Neuronal stem cell (in vitro differentiated cells): ENCODE results near the gene SNX5.
A peak's percentile ranks its signal among the peaks of the same experiment; 100 is the strongest.

ENCODE experiments used
- DNase-seq: peaks from one replicate; pipeline ENCODE4 v3.0.0-alpha.2; 2013; ENCODE audit warnings: low spot score
- H2AFZ ChIP-seq: one replicate; pipeline ENCODE4 v1.6.1; 2013; ENCODE audit warnings: mild to moderate bottlenecking, low read length, inconsistent platforms
- H2AK5ac ChIP-seq: 2 replicates; pipeline ENCODE4 v1.6.1; 2013; ENCODE audit warnings: low read depth, mild to moderate bottlenecking, inconsistent platforms, low read length, moderate library complexity, mixed read lengths
- H2BK120ac ChIP-seq: 2 replicates; pipeline ENCODE4 v1.6.1; 2013; ENCODE audit warnings: low read depth, mild to moderate bottlenecking, inconsistent platforms, low read length, moderate library complexity, mixed read lengths
- H2BK12ac ChIP-seq: one replicate; pipeline ENCODE4 v1.6.1; 2013; ENCODE audit warnings: low read length, inconsistent platforms
- H2BK15ac ChIP-seq: 2 replicates; pipeline ENCODE4 v1.6.1; 2013; ENCODE audit warnings: mild to moderate bottlenecking, low read length, inconsistent platforms, mixed read lengths
- H2BK5ac ChIP-seq: one replicate; pipeline ENCODE4 v1.6.1; 2013; ENCODE audit warnings: inconsistent platforms, mild to moderate bottlenecking, low read length, moderate library complexity
- H3K14ac ChIP-seq: one replicate; pipeline ENCODE4 v1.6.1; 2013; ENCODE audit warnings: low read length, inconsistent platforms
- H3K18ac ChIP-seq: 2 replicates; pipeline ENCODE4 v1.6.1; 2013; ENCODE audit warnings: low read length, inconsistent platforms
- H3K23ac ChIP-seq: 2 replicates; pipeline ENCODE4 v1.6.1; 2013; ENCODE audit warnings: low read depth, mild to moderate bottlenecking, mixed read lengths, low read length, inconsistent platforms; ENCODE audit not compliant: poor library complexity
- H3K27ac ChIP-seq: replicated peaks from 3 replicates; pipeline ENCODE4 v1.5.1; 2013; ENCODE audit warnings: low read length, inconsistent platforms
- H3K27me3 ChIP-seq, 3 experiments: 2 replicates each; pipeline ENCODE4 v1.6.1; 2013; ENCODE audit warnings: low read length in 3 of 3, mild to moderate bottlenecking in 2 of 3, inconsistent platforms in 1 of 3, low read depth in 1 of 3, mixed read lengths in 1 of 3, moderate library complexity in 1 of 3; ENCODE audit not compliant: control insufficient read depth in 3 of 3, insufficient read depth in 3 of 3
- H3K36me3 ChIP-seq, 2 donors: replicated peaks in 1 of 2; 2 replicates each; pipeline ENCODE4 v1.6.1; 2013; ENCODE audit warnings: low read length in 2 of 2; ENCODE audit not compliant: control insufficient read depth in 2 of 2, insufficient read depth in 2 of 2
- H3K4ac ChIP-seq: 2 replicates; pipeline ENCODE4 v1.6.1; 2013; ENCODE audit warnings: inconsistent platforms, mild to moderate bottlenecking, low read length, moderate library complexity
- H3K4me1 ChIP-seq, 2 donors: 1 replicate in 1 of 2; 2 replicates in 1 of 2; pipeline ENCODE4 v1.6.1; 2013; ENCODE audit warnings: low read length in 2 of 2, low read depth in 1 of 2; ENCODE audit not compliant: control insufficient read depth in 2 of 2, insufficient read depth in 1 of 2
- H3K4me2 ChIP-seq: one replicate; pipeline ENCODE4 v1.6.1; 2013; ENCODE audit warnings: mild to moderate bottlenecking, low read length, inconsistent platforms; ENCODE audit not compliant: insufficient read depth, poor library complexity, severe bottlenecking
- H3K4me3 ChIP-seq, 2 donors: 2 replicates each; pipeline ENCODE4 v1.5.1; 2013; ENCODE audit warnings: low read length in 2 of 2, mild to moderate bottlenecking in 2 of 2, inconsistent platforms in 1 of 2, moderate library complexity in 1 of 2
- H3K79me1 ChIP-seq: one replicate; pipeline ENCODE4 v1.6.1; 2013; ENCODE audit warnings: low read depth, mild to moderate bottlenecking, inconsistent platforms, low read length, moderate library complexity
- H3K9ac ChIP-seq: one replicate; pipeline ENCODE4 v1.6.1; 2013; ENCODE audit warnings: mild to moderate bottlenecking, low read depth, low read length, inconsistent platforms; ENCODE audit not compliant: poor library complexity
- H3K9me3 ChIP-seq, 2 donors: replicated peaks in 1 of 2; 2 replicates each; pipeline versions ENCODE3 to v1.6.1; 2013; ENCODE audit warnings: low read length in 2 of 2, mild to moderate bottlenecking in 2 of 2, inconsistent platforms in 1 of 2, low read depth in 1 of 2, mixed read lengths in 1 of 2, moderate library complexity in 1 of 2; ENCODE audit not compliant: control insufficient read depth in 2 of 2, insufficient read depth in 1 of 2
- H4K8ac ChIP-seq: one replicate; pipeline ENCODE4 v1.6.1; 2013; ENCODE audit warnings: low read depth, mild to moderate bottlenecking, inconsistent platforms, low read length, moderate library complexity
- H4K91ac ChIP-seq: one replicate; pipeline ENCODE4 v1.6.1; 2013; ENCODE audit warnings: low read length, low read depth, mild to moderate bottlenecking, inconsistent platforms; ENCODE audit not compliant: poor library complexity
- WGBS, 2 donors: extraction: QIAGEN DNeasy Blood & Tissue Kit; methylation state at CpG; one replicate each; pipeline ENCODE4 v1.1.7; 2013; ENCODE audit warnings: missing lambda C conversion rate in 2 of 2, mixed read lengths in 1 of 2; ENCODE audit not compliant: insufficient read length in 2 of 2, insufficient replicate concordance in 1 of 2; ENCODE audit errors: extremely low coverage in 2 of 2; 5-methylcytosine and 5-hydroxymethylcytosine counted together

SNX5 gene

DNA sequence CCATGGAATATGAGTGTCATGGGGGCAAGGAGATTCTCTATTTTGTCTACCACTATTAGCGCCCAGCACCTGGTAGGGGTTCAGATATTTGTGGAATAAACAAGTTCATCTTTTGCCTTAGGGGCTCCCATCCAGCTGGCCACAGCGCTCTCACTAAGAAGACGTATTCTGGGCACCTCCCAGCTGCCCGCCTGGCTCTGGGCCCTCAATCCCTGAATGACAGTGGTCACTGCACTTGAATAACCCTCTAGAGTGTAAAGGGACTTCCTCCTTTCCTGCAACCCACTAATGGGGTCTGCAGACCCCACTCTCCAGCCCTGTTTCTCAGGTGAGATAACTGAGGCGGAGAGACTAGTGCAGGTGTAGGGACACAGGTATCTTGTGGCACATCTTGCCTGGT, 36.2 kb downstream of the SNX5 start:
- Histone ChIP-seq H3K9me3 (peaks cover 0 to 3% of the 10 kb centered on the region in 2 donors), H4K8ac (no peak overlapping the region), H2BK120ac (no peak overlapping the region), H3K4me2 (no peak overlapping the region), H3K23ac (no peak overlapping the region), H3K18ac (no peak overlapping the region), H3K79me1 (no peaks in the 10 kb centered on the region), H3K14ac (no peak overlapping the region), H3K27me3 (peaks cover 0 to 11% (median 0%) of the 10 kb centered on the region in 3 experiments), H2AK5ac (peak overlapping the region; percentile 49), H3K27ac (no peak overlapping the region), H3K4me3 (no peak overlapping the region), H2AFZ (no peak overlapping the region), H2BK15ac (no peak overlapping the region), H3K4ac (no peak overlapping the region), H4K91ac (no peak overlapping the region), H2BK5ac (no peak overlapping the region), H3K4me1 (peaks cover 20 to 23% of the 10 kb centered on the region in 2 donors), H3K9ac (no peak overlapping the region), H2BK12ac (no peak overlapping the region), H3K36me3 (no peaks in the 10 kb centered on the region)
- no CpG with 5 or more reads among the region's 5 CpGs for whole genome bisulfite sequencing, 2 donors
- DNase-seq: no peak

DNA sequence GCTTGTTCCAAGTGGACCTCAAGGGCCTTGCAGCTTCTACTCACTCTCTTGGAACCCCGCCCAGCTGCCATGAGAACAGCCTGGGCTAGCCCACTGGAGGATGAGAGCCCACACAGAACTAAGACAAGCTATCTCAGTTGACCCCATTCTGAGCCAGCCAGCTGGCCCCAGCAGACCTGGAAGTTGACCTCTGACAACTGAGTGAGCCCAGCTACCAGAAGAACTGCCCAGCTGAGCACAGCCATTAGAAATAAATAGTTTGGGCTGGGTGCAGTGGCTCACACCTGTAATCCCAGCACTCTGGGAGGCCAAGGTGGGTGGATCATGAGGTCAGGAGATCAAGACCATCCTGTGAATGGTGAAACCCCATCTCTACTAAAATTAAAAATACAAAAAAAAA, 37.1 kb downstream of the SNX5 start:
- Histone ChIP-seq H3K9ac (no peak overlapping the region), H4K8ac (no peak overlapping the region), H3K4ac (no peak overlapping the region), H3K79me1 (no peaks in the 10 kb centered on the region), H3K27ac (no peak overlapping the region), H4K91ac (no peak overlapping the region), H3K4me2 (no peak overlapping the region), H2AK5ac (no peak overlapping the region), H3K4me3 (no peak overlapping the region), H3K27me3 (peaks cover 0 to 11% (median 0%) of the 10 kb centered on the region in 3 experiments), H3K9me3 (peaks cover 0 to 3% of the 10 kb centered on the region in 2 donors), H3K18ac (no peak overlapping the region), H3K36me3 (no peaks in the 10 kb centered on the region), H3K14ac (no peak overlapping the region), H2AFZ (no peak overlapping the region), H2BK12ac (no peak overlapping the region), H2BK120ac (no peak overlapping the region), H3K23ac (no peak overlapping the region), H2BK15ac (no peak overlapping the region), H2BK5ac (no peak overlapping the region), H3K4me1 (peaks cover 14 to 15% of the 10 kb centered on the region in 2 donors)
- no peak for DNase-seq
- WGBS, 2 donors: no CpG with 5 or more reads among the region's 1 CpG

DNA sequence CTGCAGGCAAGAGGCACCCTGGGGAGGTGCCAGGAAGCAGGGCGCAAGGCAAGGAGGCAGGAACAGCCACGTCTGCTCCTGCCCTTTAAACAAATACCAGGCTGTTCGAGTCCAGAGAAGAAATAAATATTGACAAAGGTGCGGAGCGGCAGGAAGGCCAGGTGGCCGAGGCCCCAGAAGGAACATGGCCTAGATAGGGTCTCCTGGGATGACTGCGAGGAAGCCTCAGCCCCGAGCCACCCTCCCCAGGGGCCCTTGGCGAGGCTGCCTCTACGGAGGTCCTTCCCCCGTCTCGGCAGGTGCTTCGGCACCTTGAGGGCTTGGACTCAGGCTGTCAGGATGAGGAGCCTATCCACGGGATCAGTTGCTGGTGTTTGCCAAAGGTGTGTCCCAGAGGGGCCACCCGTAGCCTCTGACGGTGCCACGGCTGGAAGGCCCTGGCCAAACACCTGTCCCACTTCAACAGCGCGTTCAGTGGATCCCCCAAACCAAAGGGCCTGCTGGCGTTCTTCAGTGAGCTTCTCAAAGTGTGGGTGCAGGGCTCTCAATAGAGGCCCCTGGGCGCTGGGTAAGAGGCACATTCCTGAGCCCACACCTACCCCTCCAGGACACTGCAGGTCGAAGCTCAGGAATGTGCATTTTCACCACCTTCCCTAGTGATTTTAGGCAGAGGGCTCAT, 39.8 kb downstream of the SNX5 start:
- Histone ChIP-seq H2AFZ (no peak overlapping the region), H3K4ac (no peak overlapping the region), H4K8ac (no peak overlapping the region), H3K9ac (no peak overlapping the region), H3K23ac (no peak overlapping the region), H3K9me3 (peaks cover 0 to 3% of the 10 kb centered on the region in 2 donors), H2BK12ac (no peak overlapping the region), H4K91ac (no peak overlapping the region), H2BK120ac (no peak overlapping the region), H2BK15ac (no peak overlapping the region), H3K27me3 (peaks cover 0 to 11% (median 0%) of the 10 kb centered on the region in 3 experiments), H2BK5ac (no peak overlapping the region), H3K36me3 (no peaks in the 10 kb centered on the region), H3K18ac (no peak overlapping the region), H3K4me2 (no peak overlapping the region), H3K4me1 (peaks cover 2 to 3% of the 10 kb centered on the region in 2 donors), H3K4me3 (no peak overlapping the region), H2AK5ac (peak overlapping the region; percentile 40), H3K14ac (no peak overlapping the region), H3K79me1 (no peaks in the 10 kb centered on the region), H3K27ac (no peak overlapping the region)
- no CpG with 5 or more reads among the region's 22 CpGs for WGBS, 2 donors
- DNase-seq: no peak

DNA sequence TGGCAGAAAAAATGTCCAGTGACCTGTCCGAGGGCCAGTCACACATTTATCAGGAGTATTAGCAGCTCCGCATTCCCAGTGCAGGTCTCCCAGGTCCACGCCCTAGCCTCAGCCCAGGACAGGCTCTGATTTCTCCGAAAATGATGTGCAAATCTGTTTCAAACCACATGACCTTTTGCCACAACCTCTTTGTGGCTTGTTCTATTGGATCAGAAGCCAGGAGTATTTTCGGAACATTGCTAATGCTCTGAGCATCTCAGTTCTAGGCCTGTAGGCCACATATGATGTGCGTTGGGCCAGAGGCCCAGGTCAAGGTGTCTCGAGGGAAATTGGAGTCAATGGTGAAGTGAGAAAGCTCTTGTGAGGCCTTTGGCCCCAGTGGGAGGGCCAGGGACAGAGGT, 40.4 kb downstream of the SNX5 start:
- Histone ChIP-seq H2BK12ac (no peak overlapping the region), H2BK5ac (no peak overlapping the region), H3K9ac (no peak overlapping the region), H2AK5ac (peak overlapping the region; percentile 40), H4K8ac (peak overlapping the region; percentile 54), H3K4me3 (no peak overlapping the region), H3K4ac (no peak overlapping the region), H3K27me3 (peaks cover 0 to 11% (median 0%) of the 10 kb centered on the region in 3 experiments), H3K23ac (no peak overlapping the region), H3K36me3 (no peaks in the 10 kb centered on the region), H2BK15ac (no peak overlapping the region), H3K4me2 (no peak overlapping the region), H3K27ac (no peak overlapping the region), H4K91ac (no peak overlapping the region), H3K79me1 (no peaks in the 10 kb centered on the region), H2BK120ac (no peak overlapping the region), H2AFZ (no peak overlapping the region), H3K9me3 (peaks cover 0 to 3% of the 10 kb centered on the region in 2 donors), H3K4me1 (no peaks in the 10 kb centered on the region), H3K14ac (no peak overlapping the region), H3K18ac (no peak overlapping the region)
- no CpG with 5 or more reads among the region's 7 CpGs for WGBS, 2 donors
- no peak for DNase-seq
